Measurements from ENCODE around the gene IGSF10.

Gene IGSF10

GRCh38 chr3:151452368-151452767 is 8.5 kb downstream of the IGSF10 start:
- ATAC-seq, result no peak
- TF ChIP-seq ESRRG (CRISPR knock-in tag; IDR thresholded peaks at IDR 0.05), result no peak
- TF ChIP-seq ZFP30 (CRISPR knock-in tag; IDR thresholded peaks at IDR 0.05), result no peak
- no peak for TF ChIP-seq SNAI2 (CRISPR knock-in tag; IDR thresholded peaks at IDR 0.05)
- TF ChIP-seq ZC3H10 (CRISPR knock-in tag; IDR thresholded peaks at IDR 0.05), result no peak
- TF ChIP-seq TOX (CRISPR knock-in tag; IDR thresholded peaks at IDR 0.05; ENCODE audit: borderline replicate concordance), result no peak
- no peak for TF ChIP-seq BACH2 (CRISPR knock-in tag; IDR thresholded peaks at IDR 0.05; ENCODE audit: borderline replicate concordance)
- TF ChIP-seq RARB (CRISPR knock-in tag; IDR thresholded peaks at IDR 0.05), result no peak

- TF ChIP-seq CSDC2 (CRISPR knock-in tag; IDR thresholded peaks at IDR 0.05) (no peak), ZC3H10 (CRISPR knock-in tag; IDR thresholded peaks at IDR 0.05) (no peak), TOX (CRISPR knock-in tag; IDR thresholded peaks at IDR 0.05; ENCODE audit: borderline replicate concordance) (no peak), TSHZ2 (CRISPR knock-in tag; IDR thresholded peaks at IDR 0.05) (no peak), PATZ1 (CRISPR knock-in tag; IDR thresholded peaks at IDR 0.05; ENCODE audit: borderline replicate concordance) (no peak), ESRRG (CRISPR knock-in tag; IDR thresholded peaks at IDR 0.05) (no peak), SNAI2 (CRISPR knock-in tag; IDR thresholded peaks at IDR 0.05) (no peak), ZNF565 (CRISPR knock-in tag; conservative IDR thresholded peaks at IDR 0.05; ENCODE audit: low read depth) (no peak), RARB (CRISPR knock-in tag; IDR thresholded peaks at IDR 0.05) (no peak), ARNTL (CRISPR knock-in tag; IDR thresholded peaks at IDR 0.05; ENCODE audit: borderline replicate concordance, low read depth) (no peak)
- TF ChIP-seq, protein P1, sequence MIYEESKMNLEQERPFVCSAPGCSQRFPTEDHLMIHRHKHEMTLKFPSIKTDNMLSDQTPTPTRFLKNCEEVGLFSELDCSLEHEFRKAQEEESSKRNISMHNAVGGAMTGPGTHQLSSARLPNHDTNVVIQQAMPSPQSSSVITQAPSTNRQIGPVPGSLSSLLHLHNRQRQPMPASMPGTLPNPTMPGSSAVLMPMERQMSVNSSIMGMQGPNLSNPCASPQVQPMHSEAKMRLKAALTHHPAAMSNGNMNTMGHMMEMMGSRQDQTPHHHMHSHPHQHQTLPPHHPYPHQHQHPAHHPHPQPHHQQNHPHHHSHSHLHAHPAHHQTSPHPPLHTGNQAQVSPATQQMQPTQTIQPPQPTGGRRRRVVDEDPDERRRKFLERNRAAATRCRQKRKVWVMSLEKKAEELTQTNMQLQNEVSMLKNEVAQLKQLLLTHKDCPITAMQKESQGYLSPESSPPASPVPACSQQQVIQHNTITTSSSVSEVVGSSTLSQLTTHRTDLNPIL (CRISPR knock-in tag; IDR thresholded peaks at IDR 0.05; ENCODE audit: low read depth), result no peak
- ATAC-seq, result no peak
Measured at GRCh38 chr3:151446002-151446340, 14.9 kb downstream of the IGSF10 start.

- ATAC-seq, result no peak
- TF ChIP-seq ZNF565 (CRISPR knock-in tag; conservative IDR thresholded peaks at IDR 0.05; ENCODE audit: low read depth), result no peak
- TF ChIP-seq RARB (CRISPR knock-in tag; IDR thresholded peaks at IDR 0.05), result no peak
Measured at GRCh38 chr3:151445273-151446001, 15.4 kb downstream of the IGSF10 start.

GRCh38 chr3:151443583-151443982 is 17.3 kb downstream of the IGSF10 start:
- ATAC-seq, result no peak
- TF ChIP-seq ZFP30 (CRISPR knock-in tag; IDR thresholded peaks at IDR 0.05) (no peak), ZNF70 (CRISPR knock-in tag; IDR thresholded peaks at IDR 0.05) (no peak), PATZ1 (CRISPR knock-in tag; IDR thresholded peaks at IDR 0.05; ENCODE audit: borderline replicate concordance) (no peak), OSR1 (CRISPR knock-in tag; IDR thresholded peaks at IDR 0.05) (no peak), TSHZ2 (CRISPR knock-in tag; IDR thresholded peaks at IDR 0.05) (no peak), ZNF565 (CRISPR knock-in tag; conservative IDR thresholded peaks at IDR 0.05; ENCODE audit: low read depth) (no peak), PPARA (CRISPR knock-in tag; IDR thresholded peaks at IDR 0.05; ENCODE audit: borderline replicate concordance) (no peak), RARB (CRISPR knock-in tag; IDR thresholded peaks at IDR 0.05) (no peak), CSDC2 (CRISPR knock-in tag; IDR thresholded peaks at IDR 0.05) (no peak), ZNF8 (CRISPR knock-in tag; IDR thresholded peaks at IDR 0.05) (no peak), ZFP3 (CRISPR knock-in tag; IDR thresholded peaks at IDR 0.05) (no peak), SNAI2 (CRISPR knock-in tag; IDR thresholded peaks at IDR 0.05) (no peak), ISL1 (CRISPR knock-in tag; IDR thresholded peaks at IDR 0.05) (no peak)
- TF ChIP-seq, protein P2, sequence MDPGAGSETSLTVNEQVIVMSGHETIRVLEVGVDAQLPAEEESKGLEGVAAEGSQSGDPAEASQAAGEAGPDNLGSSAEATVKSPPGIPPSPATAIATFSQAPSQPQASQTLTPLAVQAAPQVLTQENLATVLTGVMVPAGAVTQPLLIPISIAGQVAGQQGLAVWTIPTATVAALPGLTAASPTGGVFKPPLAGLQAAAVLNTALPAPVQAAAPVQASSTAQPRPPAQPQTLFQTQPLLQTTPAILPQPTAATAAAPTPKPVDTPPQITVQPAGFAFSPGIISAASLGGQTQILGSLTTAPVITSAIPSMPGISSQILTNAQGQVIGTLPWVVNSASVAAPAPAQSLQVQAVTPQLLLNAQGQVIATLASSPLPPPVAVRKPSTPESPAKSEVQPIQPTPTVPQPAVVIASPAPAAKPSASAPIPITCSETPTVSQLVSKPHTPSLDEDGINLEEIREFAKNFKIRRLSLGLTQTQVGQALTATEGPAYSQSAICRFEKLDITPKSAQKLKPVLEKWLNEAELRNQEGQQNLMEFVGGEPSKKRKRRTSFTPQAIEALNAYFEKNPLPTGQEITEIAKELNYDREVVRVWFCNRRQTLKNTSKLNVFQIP (CRISPR knock-in tag; IDR thresholded peaks at IDR 0.05; ENCODE audit: borderline replicate concordance, low read depth), result no peak
- TF ChIP-seq, protein P3, sequence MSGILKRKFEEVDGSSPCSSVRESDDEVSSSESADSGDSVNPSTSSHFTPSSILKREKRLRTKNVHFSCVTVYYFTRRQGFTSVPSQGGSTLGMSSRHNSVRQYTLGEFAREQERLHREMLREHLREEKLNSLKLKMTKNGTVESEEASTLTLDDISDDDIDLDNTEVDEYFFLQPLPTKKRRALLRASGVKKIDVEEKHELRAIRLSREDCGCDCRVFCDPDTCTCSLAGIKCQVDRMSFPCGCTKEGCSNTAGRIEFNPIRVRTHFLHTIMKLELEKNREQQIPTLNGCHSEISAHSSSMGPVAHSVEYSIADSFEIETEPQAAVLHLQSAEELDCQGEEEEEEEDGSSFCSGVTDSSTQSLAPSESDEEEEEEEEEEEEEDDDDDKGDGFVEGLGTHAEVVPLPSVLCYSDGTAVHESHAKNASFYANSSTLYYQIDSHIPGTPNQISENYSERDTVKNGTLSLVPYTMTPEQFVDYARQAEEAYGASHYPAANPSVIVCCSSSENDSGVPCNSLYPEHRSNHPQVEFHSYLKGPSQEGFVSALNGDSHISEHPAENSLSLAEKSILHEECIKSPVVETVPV (CRISPR knock-in tag; IDR thresholded peaks at IDR 0.05), result no peak
